Epidermal melanocyte (primary cell): Measurements from ENCODE around the gene LEPR.

Experiments
- DNase-seq: peaks from one replicate; pipeline ENCODE4 v3.0.0; 2011; ENCODE audit warnings: low spot score; ENCODE audit not compliant: insufficient read length

LEPR gene

GRCh38 chr1:65409314-65409713 lies 11.2 kb upstream of the LEPR start:
- DNase-seq, result no peak

GRCh38 chr1:65409816-65410326 lies 10.6 kb upstream of the LEPR start:
- DNase-seq, result no peak

- DNase-seq, result no peak
These were observed 8.0 kb upstream of the LEPR start for GRCh38 chr1:65412256-65412983.

GRCh38 chr1:65412984-65413375 lies 7.5 kb upstream of the LEPR start:
- no peak for DNase-seq

GRCh38 chr1:65414538-65414937 lies 5.9 kb upstream of the LEPR start:
- no peak for DNase-seq

- no peak for DNase-seq
These were observed 3.7 kb upstream of the LEPR start for GRCh38 chr1:65416767-65417166.

GRCh38 chr1:65417729-65418128 lies 2.7 kb upstream of the LEPR start:
- DNase-seq, result no peak

- no peak for DNase-seq
These were observed 1.8 kb upstream of the LEPR start for GRCh38 chr1:65418522-65419185.

- DNase-seq, result peak; percentile 84
These were observed 533 bp upstream of the LEPR start for GRCh38 chr1:65419681-65420589.

- DNase-seq, result no peak
These were observed 1.0 kb downstream of the LEPR start for GRCh38 chr1:65421351-65422025.

GRCh38 chr1:65422241-65423203 lies 2.1 kb downstream of the LEPR start:
- no peak for DNase-seq

- DNase-seq, result no peak
These were observed 3.6 kb downstream of the LEPR start for GRCh38 chr1:65423884-65424572.

- no peak for DNase-seq
These were observed 4.1 kb downstream of the LEPR start for GRCh38 chr1:65424573-65424889.

GRCh38 chr1:65425006-65425405 lies 4.5 kb downstream of the LEPR start:
- no peak for DNase-seq

GRCh38 chr1:65425697-65426096 lies 5.2 kb downstream of the LEPR start:
- no peak for DNase-seq

- DNase-seq, result no peak
These were observed 8.6 kb downstream of the LEPR start for GRCh38 chr1:65429078-65429477.

- no peak for DNase-seq
These were observed 9.3 kb downstream of the LEPR start for GRCh38 chr1:65429806-65430205.

- no peak for DNase-seq
These were observed 10.7 kb downstream of the LEPR start for GRCh38 chr1:65431111-65431705.

- DNase-seq, result no peak
These were observed 12.4 kb downstream of the LEPR start for GRCh38 chr1:65432918-65433317.
